SIG-M5 treated with dmso at 0.1 percent for 504 hours (cell line): Measurements from ENCODE around the gene ECE1.

Experiments used
- DNase-seq: peaks from one replicate; lab custom pipeline; 2025; ENCODE audit not compliant: unreplicated experiment; lab: John Stamatoyannopoulos, UW

ECE1 gene

DNA sequence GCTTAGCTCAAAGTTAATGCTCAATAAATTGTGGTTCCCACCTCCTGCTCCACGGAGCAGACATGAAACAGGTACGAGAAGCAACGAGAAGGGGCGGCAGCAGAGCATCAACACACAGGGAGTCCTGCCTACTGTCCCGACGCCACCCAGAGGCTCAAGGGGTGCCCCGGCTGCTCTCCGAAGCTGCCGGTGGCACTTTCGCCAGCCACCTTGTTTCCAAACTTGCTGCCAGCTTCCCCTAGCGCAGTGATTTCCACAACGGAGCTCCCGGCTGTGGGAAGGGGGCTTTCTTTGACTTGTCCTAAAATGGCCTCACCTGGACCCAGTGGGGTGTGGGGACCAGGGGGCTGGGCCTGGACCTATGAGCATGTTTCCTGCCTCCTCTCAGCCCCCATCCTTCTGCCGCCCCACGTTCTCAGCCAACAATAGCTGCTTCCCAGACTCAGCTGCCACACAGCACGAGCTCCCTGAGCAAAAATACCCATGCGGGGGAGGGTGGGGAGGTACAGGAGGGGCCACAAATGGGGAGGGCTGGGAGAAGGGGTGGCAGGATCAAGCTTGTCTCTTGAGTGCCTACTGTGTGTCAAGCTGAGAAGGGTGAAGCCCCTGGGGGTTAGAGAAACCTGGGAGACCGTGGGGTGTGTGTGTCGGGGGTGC, 35.6 kb upstream of the ECE1 start:
- DNase-seq = no peak

DNA sequence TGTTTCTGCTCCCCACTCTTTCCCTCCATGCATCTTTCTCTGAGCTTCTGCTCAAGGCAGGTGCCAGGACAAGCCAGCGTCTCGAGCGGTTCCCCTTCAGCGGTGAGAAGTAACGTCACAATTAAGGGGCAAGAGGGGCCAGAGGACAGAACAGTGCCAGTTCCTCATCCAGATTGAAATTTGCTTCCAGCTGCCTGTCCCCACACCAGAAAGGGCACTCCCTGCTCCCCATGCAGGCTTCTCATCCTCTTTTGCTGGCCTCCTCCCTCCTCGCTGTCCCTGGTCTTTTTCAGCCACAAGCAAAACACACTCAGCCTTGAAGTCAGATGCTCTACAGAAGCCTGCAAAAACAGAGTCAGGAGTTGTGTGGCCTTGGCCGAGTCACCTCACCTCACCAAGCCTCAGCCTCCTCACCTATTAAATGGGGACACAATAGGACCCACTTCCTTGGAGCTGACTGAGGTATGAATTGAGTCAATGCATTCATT, 35.0 kb upstream of the ECE1 start:
- peak; percentile 62 for DNase-seq

DNA sequence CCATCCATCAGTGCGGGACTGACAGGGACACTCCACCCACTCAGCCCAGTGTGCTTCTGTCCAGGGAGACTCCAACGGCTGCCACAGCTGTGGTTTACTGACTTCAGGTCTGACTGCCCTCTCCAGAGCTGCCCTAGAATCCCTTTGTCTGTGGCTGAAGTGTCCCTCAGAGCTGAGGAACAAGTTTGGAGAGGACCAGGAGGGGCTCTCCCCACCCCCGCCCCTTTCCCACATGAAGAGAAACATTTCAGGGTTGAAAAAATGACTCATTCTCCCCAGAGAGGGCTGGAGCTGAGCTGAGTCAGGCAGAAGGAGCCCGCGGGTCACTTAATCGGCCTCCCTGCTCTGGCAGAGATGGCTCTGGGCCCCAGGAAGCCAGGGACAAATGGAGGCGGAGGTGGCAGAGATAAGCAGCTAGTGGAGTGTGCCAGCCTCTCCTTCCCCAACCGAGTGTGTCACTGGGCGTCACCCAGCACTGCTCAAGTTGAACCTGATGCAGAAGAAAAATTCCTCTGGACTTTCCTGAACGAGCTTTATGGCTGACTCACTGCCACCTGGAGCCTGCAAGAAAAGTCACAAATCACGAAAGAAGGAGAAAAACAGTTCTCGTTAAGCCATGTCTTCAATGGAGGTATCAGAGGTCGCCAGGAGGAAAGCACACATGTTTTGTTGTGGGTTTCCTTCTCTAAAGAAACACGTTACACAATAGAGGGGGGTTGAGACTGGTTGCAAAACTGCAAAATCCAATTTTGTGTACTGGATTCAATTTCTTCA, 34.3 kb upstream of the ECE1 start:
- peak; percentile 79 for DNase-seq

DNA sequence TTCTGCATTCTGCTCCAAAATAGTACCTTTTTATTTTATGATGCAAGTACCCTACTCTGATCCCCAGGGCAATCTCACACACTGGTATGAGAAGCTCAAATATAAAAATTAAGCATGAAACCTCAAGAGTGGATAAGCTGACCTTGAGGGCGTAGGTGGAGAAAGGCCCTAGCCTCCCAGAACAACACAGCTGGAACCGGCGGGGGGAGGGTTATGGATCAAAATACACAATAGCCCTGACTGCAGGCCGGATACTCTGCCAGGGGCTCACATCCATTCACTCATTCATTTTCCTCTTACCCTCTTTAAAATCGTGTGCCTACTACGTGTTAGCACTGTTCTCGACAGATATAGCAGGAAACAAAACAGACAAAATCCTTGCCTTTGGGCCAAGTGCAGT, 32.8 kb upstream of the ECE1 start:
- DNase-seq = no peak

DNA sequence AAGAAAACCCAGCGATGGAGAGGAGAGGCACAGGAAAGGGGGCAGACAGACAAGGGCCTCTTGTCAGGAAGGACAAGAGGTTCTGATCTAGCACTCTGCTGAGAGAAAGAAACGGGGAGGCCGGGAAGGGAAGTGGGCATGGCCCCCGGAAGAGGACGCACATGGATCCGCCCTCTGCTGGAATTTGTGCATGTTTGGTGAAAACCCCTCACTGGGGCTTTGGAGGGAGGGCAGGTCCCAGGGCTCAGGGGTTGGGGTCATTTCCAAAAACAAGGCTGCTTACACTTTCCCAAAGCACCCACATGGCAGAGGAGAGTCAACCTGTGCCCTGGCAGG, 32.4 kb upstream of the ECE1 start:
- DNase-seq = no peak

DNA sequence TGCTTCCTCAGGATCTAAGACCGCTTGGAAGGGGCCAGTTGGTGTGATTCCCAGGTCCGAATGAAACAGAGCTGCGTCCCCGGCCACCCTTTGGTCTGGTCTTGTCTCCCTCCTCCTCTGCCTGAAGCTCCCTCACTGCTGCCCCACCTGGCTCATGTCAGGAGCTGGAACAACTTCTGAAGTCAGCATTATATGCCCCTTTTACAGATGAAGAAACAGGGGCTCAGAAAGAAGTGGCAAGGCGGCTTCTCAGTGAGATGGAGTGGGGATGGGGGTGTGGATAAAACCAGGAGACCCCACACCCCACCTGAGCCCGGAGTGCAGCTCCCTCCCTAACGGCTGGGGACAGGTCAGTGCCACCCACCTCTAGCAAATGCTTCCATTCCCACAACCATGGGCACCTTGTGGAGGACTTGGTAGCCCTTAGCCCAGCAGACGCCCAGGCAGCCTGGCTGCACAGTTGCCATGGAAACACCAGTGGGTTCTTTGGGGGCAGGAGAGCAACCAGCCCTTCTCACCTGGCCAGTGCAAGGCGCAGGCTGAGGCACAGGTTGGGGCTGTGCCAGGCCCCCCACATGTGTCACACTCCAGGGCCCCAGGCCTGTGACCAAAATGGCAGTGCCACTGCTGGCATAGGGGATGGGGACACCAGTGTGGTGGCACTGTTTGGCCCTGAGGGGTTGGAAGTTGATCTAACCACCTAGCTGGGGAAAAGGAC, 31.9 kb upstream of the ECE1 start:
- no peak for DNase-seq

DNA sequence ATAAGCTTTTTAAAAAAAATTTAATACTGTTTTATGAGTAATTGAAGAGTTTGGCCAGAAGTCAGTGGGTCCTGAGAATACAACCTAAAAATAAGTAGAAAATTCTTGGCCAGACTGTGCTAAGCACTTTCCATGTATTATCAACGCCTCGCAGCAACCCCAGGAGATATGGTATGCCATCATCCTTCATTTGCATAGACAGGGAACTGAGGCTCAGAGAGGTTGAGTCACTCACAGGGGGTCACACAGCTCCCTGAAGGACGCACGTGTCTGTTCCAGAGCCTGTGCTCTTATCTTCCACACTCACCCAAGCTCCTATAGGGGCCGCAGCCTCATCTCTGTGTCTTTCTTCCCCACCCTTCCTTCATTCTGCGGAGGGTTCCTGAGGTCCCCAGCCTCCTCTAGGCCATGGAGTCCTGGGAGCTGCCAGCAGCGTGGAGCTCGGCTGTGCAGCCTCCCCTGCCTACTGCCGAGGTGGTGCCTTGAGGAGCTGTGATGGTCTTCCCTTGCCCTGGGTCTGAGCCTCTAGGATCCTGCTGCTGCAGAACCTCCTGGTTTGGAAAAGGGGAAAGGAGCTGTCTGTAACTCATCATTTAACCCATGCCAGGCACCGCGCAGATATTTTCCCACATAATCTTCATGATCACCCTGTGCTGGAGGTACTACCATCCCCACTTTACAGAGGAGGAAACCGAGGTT, 30.3 kb upstream of the ECE1 start:
- DNase-seq = no peak

DNA sequence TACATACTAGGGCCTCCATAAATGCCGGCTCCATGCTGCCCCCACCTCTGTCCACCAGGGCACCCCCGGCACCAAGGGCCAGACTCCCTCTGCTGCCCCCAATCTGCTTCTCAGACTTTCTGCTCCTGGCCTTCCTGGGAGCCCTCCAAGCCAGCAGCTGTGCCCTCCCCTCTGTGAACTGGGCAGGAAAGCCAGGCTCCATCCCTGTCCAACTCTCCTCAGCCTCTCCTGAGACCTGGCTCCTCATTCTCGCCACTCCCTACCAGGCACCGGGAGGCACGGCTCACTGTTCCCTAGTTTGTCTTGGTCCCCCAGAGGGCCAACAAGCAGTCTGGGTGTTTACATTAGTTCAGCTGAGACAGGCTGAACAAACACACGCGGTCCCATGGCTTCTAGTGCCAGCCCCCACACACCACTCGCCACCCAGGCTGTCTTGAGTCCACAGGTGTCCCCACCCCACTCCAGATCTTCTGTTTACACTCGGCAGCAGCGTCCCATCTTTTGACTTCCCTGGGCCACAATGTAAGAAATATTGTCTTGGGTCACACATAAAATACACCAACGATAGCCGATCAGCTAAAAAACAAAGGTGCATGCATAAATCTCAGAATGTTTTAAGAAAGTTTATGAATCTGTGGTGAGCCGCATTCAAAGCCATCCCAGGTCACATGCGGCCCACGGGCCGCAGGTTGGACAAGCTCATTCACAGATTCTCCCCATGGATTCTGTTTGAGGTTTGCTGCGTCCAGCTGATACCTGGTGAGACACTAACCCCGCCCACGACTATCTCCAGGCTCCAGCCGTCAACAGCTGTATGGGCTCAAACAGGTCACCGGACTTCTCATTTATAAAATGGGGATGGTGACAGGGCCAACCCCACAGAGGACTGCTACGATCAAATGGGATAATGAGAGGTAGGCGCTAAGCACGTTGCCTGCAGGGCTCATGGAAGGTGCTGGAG, 29.5 kb upstream of the ECE1 start:
- no peak for DNase-seq

DNA sequence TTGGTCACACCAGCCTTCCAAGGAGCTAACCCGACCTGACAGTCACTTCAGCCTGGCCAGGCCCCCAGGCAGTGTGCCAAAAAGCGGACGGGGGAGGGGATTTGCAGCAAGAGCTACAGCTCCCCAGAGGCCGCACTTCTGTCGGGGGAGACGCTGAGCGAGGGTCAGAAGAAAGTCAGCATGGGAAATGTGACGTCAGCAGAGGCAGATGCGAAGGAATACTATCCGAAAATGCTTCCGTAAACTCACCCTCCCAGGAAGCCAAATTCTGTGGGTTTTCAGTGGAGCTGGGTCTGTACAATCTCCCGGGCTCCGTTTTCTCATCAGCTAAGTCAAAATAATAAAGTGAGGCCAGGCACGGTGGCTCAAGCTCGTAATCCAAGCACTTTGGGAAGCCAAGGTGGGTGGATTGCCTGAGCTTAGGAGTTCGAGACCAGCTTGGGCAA, 28.5 kb upstream of the ECE1 start:
- no peak for DNase-seq

DNA sequence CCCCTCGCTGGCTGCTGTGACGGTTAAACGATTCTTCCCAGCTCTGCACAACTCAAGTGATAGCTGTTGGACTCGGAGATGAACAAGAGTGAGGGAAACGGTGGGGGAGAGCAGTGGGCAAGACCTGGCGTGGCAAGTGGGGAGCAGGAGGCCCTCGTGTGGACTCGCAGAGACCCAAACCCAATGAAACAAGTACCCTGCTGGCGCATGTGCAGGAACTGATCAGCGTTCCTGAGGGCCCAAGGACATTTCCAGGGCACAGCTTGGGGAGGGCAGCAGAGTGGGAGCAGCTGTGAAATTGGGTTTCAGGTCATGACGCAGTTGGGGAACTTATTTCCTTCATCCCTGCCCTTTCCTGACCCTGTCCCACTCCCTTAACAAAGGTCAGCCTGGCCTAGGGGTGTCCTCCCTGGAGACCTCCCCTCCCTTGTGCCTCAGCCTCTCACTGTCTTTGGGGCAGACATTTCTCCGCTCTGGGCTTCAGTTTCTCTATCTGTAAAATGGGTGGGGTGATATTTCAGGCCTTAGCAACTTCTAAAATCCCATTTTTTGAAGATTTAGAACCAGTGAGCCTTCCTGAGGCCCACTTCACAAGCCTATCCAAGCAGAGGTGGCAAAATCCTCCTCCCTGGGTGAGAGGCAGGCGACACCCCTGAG, 27.9 kb upstream of the ECE1 start:
- no peak for DNase-seq

DNA sequence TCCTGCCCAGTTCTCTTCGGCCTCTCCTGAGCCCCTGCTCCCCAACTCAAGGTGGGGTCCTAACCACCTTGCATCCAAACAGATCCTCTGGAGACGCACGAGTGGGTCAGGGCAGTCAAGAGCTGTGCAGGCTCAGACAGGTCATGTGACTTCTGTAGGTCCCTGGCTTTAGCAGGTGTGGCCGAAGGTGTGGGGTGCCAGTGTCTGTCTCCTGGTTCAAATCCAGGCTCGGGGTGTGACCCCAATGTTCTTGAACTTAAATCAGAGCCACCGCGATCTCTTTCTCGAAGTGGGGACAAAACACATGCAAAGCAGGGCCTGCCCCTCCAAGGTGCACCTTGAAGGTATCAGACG, 27.4 kb upstream of the ECE1 start:
- DNase-seq = no peak

DNA sequence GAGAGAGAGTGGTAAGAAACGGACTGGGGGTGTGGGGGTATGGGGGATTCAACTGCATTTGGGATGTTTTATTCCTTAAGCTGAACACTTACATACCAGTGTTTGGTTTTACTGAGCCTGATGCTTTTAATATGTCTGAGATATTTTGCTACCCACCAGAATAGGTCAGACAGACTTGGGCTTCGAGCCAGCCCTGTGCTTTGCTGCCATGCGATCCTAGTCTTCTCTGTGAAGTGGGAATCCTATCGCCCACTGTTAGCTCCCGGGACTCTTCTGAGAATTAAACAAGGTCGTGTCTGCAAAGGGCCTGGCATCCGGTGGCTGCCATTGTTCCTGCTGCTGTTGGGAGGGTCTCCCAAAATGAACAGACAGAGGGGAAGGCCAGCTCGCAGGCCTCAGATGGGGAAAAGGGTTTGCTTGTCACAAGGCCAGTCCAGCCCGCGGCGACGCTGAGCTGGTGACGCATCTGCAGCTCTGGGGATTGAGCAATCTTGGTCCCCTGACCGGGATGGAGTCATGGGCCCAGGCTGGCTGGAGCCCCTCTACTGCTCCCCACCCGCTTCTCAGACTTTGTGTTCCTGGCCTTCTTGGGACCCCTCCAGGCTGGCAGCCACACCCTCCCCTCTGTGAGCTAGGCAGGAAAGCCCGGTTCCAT, 26.9 kb upstream of the ECE1 start:
- no peak for DNase-seq

DNA sequence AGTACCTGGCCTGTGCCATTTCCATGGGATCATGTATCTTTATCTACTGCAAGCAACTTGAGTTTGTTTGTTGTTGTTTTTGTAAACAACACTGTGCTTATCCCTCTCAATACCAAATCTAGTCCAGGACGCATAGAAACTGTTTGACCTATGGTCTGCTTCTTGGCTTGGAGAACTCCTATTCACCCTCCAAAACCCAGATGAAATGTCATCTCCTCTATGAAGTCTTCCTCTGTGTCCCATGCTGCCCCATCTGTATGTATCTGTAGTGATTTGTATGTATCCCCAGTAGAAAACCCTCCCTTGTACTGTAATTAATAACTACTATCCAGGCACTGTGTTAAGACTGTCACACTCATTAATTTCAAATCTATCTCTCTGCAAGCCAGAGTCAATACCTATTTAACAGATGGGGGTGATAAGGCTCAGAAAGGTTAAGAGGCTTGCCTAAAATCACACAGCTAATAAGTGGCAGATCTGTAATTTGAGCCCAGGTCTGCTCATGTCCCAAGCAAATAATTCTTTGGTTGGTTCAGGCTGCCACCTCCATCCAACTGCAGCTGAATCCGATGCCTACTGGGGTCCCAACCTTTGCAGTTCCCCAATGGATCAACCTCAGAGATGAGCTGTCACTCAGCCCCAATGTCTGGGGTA, 24.6 kb upstream of the ECE1 start:
- DNase-seq = no peak

DNA sequence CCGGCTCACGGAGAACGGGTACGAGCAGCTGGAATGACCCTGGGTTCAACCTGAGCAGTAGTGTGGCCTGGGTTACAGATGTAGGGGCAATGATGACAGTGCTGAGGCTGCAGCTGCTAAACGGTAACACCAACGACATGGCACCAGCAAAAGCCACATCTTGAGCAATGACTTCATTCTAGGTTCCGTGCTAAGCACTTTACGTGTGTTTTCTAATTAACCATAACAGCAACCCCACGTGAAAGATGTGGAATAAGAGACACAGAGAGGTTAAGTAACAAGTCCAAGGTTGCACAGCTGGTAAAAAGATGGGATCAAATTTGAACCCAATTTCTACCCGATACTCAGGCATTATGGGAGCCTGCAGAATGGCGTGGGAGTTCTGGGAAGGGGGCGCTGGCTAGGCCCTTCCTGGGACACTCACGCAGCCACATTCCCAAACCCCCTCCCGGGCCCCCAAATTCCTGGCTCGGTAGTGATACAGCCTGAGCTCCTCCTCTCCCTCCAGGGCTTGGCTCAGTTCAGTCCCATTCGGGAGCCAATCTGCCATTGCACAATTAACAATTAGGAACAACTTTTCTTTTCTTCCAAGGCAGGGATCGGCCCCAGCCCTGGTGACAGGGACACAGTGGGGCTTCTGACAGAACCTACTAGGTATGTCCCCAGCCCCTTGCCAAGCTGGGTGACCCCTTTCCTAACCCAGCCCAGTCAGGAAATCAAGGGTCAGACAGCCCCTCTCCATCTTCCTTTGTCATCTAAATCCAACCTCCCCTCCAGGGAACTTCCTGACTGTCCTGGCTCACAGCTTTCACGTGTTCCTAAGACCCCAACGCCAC, 23.8 kb upstream of the ECE1 start:
- peak; percentile 37 for DNase-seq

DNA sequence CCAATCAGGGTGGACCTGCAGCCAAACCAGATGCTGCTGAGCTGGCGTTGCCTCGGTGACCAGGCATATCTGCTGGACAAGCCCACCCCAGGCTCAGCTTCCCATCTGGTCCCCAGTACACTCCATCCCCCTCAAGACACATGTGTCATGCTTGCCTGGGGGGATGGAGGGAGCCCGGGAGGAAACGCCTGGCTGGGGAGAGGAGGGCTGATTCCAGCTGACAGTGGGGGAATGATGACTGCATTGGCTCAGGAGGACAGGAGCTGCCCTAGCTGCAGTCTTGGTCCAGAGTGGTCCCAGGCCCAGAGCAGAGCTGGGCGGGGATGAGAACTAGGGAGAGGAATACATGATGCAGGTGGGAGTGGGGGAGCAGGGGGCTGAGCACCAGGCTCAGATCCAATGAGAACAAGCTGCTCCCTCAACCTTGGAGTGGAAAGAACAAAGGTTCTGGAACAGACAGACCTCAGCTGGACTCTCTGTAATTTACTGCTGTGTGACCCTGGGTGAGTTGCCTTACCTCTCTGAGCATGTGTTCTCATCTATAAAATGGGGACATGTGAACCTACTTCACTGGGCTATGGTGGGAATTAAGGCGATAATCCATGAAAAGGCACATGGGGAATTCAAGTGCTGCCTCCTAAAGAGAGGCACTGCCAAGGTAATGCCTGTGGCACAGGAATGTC, 23.1 kb upstream of the ECE1 start:
- no peak for DNase-seq

DNA sequence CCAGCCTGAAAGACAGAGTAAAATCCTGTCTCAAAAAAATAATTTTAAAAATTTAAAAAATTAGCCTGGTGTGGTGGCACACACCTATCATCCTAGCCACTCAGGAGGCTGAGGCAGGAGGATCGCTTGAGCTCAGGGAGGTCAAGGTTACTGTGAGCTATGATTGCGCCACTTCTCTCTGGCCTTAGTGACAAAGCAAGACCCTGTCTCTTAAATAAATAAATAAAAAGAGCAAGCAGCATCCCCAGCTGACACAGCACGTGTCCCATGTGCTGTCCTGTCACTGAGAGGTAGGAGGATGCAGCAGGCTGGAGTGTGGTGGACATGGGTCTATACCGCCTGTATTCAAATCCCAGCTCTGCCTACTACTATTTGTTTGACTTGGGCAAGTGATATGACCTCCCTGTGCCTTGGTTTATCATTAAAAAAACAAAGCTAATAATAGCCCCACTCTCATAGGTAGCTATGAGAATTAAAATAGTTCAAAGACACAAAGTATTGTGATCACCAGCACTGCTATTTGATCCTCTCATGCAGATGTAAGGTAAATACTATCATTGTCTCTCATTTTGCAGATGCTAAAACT, 22.2 kb upstream of the ECE1 start:
- no peak for DNase-seq

DNA sequence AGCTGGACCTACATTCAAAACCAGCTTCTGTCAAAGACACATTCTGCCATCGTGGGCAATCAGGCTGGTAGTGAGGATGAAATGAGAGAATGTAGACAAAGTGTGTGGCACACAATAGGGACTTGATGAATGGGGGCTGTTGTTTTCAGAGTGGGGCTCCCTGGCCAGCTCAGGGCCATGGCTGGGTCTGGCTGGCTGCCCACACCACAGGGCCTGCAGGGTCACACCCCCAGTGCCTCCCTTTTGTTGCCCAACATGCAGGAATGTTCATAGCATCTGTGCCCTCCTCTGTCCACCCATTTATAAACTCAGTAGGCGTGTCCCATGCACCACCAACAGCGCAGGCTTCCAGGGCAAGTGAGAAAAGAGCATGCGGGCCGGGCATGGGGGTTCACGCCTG, 20.8 kb upstream of the ECE1 start:
- no peak for DNase-seq
